Liver (tissue), 2 donors: ENCODE results near the gene TNFSF8.

Experiments used
- CTCF ChIP-seq: fragments of 150-350 bp; IDR thresholded peaks from 2 replicates; pipeline ENCODE4 v1.5.1; 2017; ENCODE audit warnings: improper control_type of control experiment, low read depth, low read length; ENCODE audit not compliant: missing input control
- MAX ChIP-seq: IDR thresholded peaks from 2 replicates; pipeline ENCODE4 v1.6.1; 2016; ENCODE audit warnings: antibody characterized with exemption
- donor health status: healthy.

DNA sequence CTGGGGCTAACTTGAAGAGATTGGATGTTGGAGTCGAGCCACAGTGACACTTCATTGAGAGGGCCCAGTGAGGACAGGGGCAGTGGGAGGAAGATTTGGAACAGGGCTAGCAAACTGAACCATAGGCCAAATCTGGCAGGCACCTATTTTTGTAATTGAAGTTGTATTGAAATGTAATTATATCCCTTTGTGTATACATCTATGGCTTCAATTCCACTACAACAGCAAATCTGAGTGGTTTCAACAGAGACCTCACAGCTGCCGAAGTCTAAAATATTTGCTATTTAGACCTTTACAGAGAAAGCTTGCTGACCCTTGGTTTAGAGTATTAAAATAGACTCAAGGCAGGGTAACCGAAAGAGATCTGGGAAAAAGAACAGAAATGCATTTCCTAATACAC, 4.7 kb upstream of the TNFSF8 start:
- TF ChIP-seq CTCF (no peak), MAX (no peak)
